C4-2B (cell line): ENCODE data around the gene ZNF714.

ENCODE experiments used
- H3K27ac ChIP-seq: fragments of 450-650 bp; 2 replicates; pipeline ENCODE4 v1.5.1; 2017
- CTCF ChIP-seq: fragments of 450-650 bp; conservative IDR thresholded peaks from 2 replicates; pipeline ENCODE4 v1.5.1; 2017; ENCODE audit warnings: mild to moderate bottlenecking
- ZFX ChIP-seq: fragments of 450-650 bp; IDR thresholded peaks from 2 replicates; pipeline ENCODE4 v1.6.1; 2017

ZNF714 gene

GRCh38 chr19:21082011-21082975, at the start of gene ZNF714:
ZNF714 (plus strand) TSS chr19:21082203; CDS start chr19:21098269, 16,066 bp downstream.
- peak within 1 kb of the TSS; percentile 90 for H3K27ac ChIP-seq
- TF ChIP-seq CTCF: no peak
- peak; percentile 78 for TF ChIP-seq ZFX

GRCh38 chr19:21045028-21045427, 37.0 kb upstream of the ZNF714 start:
- no peak for TF ChIP-seq CTCF
- TF ChIP-seq ZFX: no peak
- H3K27ac ChIP-seq: no peak overlapping the region

GRCh38 chr19:21046489-21046888, 35.5 kb upstream of the ZNF714 start:
- no peak for TF ChIP-seq CTCF
- TF ChIP-seq ZFX: no peak
- H3K27ac ChIP-seq: no peak overlapping the region

- no peak overlapping the region for H3K27ac ChIP-seq
- no peak for TF ChIP-seq CTCF
- no peak for TF ChIP-seq ZFX
These were observed 34.3 kb upstream of the ZNF714 start for GRCh38 chr19:21047716-21048115.

- no peak for TF ChIP-seq CTCF
- no peak for TF ChIP-seq ZFX
These were observed 29.1 kb upstream of the ZNF714 start for GRCh38 chr19:21052902-21053301.

GRCh38 chr19:21065336-21065735, 16.7 kb upstream of the ZNF714 start:
- no peak overlapping the region for H3K27ac ChIP-seq
- no peak for TF ChIP-seq ZFX
- no peak for TF ChIP-seq CTCF

More at GRCh38 chr19:21052902-21053301, 29.1 kb upstream of the ZNF714 start:
- no peak overlapping the region for H3K27ac ChIP-seq

GRCh38 chr19:21084343-21084742, 2.3 kb downstream of the ZNF714 start:
- H3K27ac ChIP-seq: no peak overlapping the region
- TF ChIP-seq ZFX: no peak
- TF ChIP-seq CTCF: no peak
